K562 treated with DMSO at 1 percent for 48 hours (cell line): ENCODE data around the gene HOMER3. TPM values are rescaled to one million over a fixed set of nuclear protein-coding genes. Genes with fewer than 3 reads are reported as not detected.

Experiments used
- total RNA-seq: library from RNA; unstranded; fragments of 300-600 nt; gene quantifications from 2 replicates; pipeline ENCODE4 v1.2.3, GENCODE V29; 2022; ENCODE audit warnings: low replicate concordance; ENCODE audit errors: extremely low read depth

HOMER3 gene
- total RNA-seq: not detected in 2 replicates

GRCh38 chr19:18940769-18941627 lies at the start of gene HOMER3:
Gene HOMER3 (minus strand): TSS chr19:18941217. CDS start chr19:18938982, 2,235 bp downstream.

DNA sequence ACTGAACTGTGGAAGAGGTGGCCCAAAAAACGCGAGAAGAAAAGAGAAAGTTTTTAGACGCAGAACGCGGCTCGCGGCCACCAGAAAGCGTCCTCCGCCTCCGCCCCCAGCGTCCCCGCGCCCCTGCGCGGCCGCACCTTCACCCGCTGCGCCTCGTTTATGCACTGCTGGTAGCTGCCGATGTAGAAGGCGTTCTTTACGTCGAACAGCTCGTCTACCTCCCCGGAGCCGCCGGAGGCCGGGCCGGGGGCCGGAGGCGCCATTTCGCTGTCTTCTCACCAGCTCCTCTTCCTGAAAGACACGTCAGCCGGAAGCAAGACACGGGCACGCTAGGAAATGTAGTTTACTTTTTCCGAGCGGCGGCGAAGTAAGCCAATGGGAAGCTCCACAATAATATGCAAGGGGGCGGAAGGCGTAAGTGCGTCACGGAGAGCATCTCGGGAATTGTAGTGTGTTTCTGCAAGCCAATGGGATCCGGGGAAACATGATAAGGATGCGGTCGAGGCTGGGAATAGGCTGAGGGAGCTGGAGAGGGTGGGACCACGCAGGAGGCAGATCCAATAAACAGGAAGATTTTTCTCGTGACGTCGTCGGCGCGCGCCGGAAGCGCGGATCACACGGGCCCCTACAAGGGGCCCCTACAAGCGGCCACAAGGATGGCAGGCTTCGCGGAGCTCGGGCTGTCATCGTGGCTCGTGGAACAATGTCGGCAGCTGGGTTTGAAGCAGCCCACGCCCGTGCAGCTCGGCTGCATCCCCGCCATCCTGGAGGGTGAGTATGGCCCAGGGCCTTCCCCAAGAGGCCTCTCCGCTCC lies 21.7 kb downstream of the HOMER3 start, which contains the start of the genes COPE and DDX49:
TSS of gene COPE (minus strand) at position 302 of the 814 bp plus-strand sequence. CDS start at position 263, 39 bp downstream.
TSS of gene DDX49 (plus strand) at position 630 of the 814 bp plus-strand sequence. CDS start at position 657, 27 bp downstream.

DNA sequence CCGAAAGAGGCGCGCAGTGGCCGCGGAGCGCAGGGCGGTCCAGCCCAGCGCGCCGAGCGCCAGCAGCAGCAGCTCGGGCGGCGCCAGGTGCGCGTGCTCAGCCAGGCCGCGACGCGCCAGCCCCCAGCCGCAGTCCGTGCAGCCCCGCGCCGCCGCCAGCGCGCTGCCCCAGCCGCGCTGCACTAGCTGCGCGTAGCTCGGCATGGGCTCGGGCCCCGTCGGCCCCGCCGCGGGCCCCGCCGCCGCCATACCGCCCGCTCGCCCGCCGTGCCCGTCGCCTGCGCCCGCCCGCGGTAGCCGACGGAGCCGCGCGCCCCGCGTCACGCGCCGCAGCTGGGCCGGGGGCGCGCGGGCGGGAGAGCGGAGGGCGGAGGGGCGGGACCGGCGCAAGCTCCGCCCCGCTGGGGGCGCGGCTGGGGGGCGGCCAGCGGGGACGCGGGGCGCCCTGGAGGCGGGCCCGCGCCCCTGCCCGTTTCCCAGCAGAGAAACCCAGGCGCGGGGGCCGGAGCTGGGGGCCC lies 45.1 kb downstream of the HOMER3 start, which contains the start of gene CERS1:
TSS of gene CERS1 (minus strand) at position 335 of the 518 bp plus-strand sequence. CDS start at position 249, 86 bp downstream.

Other genes starting within 250 kb of the HOMER3 start
- gene COMP, start 149.9 kb downstream of the HOMER3 start, total RNA-seq: not detected in 2 replicates
- 461 TPM in 1 of 2 replicates, not detected in the other for gene UPF1, start 109.3 kb downstream of the HOMER3 start, total RNA-seq
- gene CERS1, start 45.1 kb downstream of the HOMER3 start, total RNA-seq: not detected in 2 replicates
- 699 TPM in 1 of 2 replicates, not detected in the other for gene COPE, start 21.8 kb downstream of the HOMER3 start, total RNA-seq
- not detected in 2 replicates for gene DDX49, start 21.5 kb downstream of the HOMER3 start, total RNA-seq
- not detected in 2 replicates for gene SUGP2, start 92.3 kb upstream of the HOMER3 start, total RNA-seq
- not detected in 2 replicates for gene ARMC6, start 92.4 kb upstream of the HOMER3 start, total RNA-seq
- gene SLC25A42, start 122.8 kb upstream of the HOMER3 start, total RNA-seq: not detected in 2 replicates
- gene TMEM161A, start 197.3 kb upstream of the HOMER3 start, total RNA-seq: not detected in 2 replicates
- gene MEF2B, start 229.0 kb upstream of the HOMER3 start, total RNA-seq: not detected in 2 replicates